Duodenal mucosa (tissue), 2 donors: ENCODE results near the gene IQGAP3.

ENCODE experiments used
- H3K27ac ChIP-seq: one replicate; pipeline ENCODE4 v1.7.0; 2013; ENCODE audit warnings: low read depth, low read length
- H3K27me3 ChIP-seq, 2 donors: one replicate each; pipeline ENCODE4 v1.7.0; 2013; ENCODE audit warnings: low read length in 2 of 2, control low read depth in 1 of 2; ENCODE audit not compliant: insufficient read depth in 2 of 2, control insufficient read depth in 1 of 2
- H3K36me3 ChIP-seq, 2 donors: one replicate each; pipeline ENCODE4 v1.7.0; 2013; ENCODE audit warnings: low read length in 2 of 2, control low read depth in 1 of 2; ENCODE audit not compliant: insufficient read depth in 2 of 2, control insufficient read depth in 1 of 2
- H3K4me1 ChIP-seq, 2 donors: one replicate each; pipeline ENCODE4 v1.7.0; 2013; ENCODE audit warnings: low read length in 2 of 2, control low read depth in 1 of 2; ENCODE audit not compliant: insufficient read depth in 2 of 2, control insufficient read depth in 1 of 2
- H3K4me3 ChIP-seq, 2 donors: one replicate each; pipeline ENCODE4 v1.7.0; 2013; ENCODE audit warnings: low read length in 2 of 2, low read depth in 1 of 2
- H3K9ac ChIP-seq, 2 donors: one replicate each; pipeline ENCODE4 v1.7.0; 2013; ENCODE audit warnings: low read length in 2 of 2, low read depth in 1 of 2
- H3K9me3 ChIP-seq, 2 donors: one replicate each; pipeline ENCODE4 v1.7.0; 2013; ENCODE audit warnings: low read length in 2 of 2, control low read depth in 1 of 2; ENCODE audit not compliant: control insufficient read depth in 1 of 2

The IQGAP3 gene

DNA sequence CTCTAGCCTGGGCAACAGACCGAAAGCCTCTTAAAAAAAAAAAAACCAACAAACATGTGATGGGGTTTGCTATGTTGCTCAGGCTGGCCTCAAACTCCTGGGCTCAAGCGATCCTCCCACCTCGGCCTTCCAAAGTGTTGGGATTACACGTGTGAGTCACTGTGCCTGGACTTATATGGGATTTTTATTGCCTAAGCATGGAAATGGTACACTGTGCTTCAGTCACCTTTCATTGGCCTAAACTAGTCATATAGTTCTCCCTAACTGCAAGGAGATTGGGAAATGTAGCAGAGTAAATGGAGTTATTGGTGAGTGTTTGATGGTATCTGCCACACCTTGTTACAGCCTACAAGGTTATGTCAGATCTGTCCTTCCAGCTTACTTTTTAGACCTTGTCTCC is 54.6 kb downstream of the IQGAP3 start:
- H3K4me1 ChIP-seq, result no peaks in the 10 kb centered on the region
- no peaks in the 10 kb centered on the region for H3K9me3 ChIP-seq
- H3K27me3 ChIP-seq, result no peaks in the 10 kb centered on the region
- no peaks in the 10 kb centered on the region for H3K36me3 ChIP-seq
- no peak overlapping the region for H3K9ac ChIP-seq
- H3K4me3 ChIP-seq, result no peak overlapping the region
- H3K27ac ChIP-seq, result no peak overlapping the region

DNA sequence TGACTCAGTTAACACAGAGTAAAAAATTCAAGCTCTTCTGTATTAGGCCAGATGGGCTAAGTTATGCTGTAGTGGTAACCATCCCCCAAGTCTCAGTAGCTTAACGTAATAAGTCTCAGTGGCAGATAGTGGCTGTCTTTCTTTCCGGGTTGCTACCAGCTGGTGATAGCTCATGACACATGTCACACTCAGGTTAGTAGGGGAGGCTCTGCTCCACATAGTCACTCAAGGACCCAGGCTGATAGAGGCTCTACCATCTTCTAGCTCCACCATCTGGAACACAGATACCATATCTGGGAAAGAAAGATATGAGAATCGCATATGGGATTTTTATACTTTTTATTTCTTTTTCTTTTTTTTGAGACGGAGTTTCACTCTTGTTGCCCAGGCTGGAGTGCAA is 55.5 kb downstream of the IQGAP3 start:
- Histone ChIP-seq H3K4me3 (no peak overlapping the region), H3K36me3 (no peaks in the 10 kb centered on the region), H3K4me1 (no peaks in the 10 kb centered on the region), H3K27me3 (no peaks in the 10 kb centered on the region), H3K27ac (no peak overlapping the region), H3K9me3 (no peaks in the 10 kb centered on the region), H3K9ac (no peak overlapping the region)

DNA sequence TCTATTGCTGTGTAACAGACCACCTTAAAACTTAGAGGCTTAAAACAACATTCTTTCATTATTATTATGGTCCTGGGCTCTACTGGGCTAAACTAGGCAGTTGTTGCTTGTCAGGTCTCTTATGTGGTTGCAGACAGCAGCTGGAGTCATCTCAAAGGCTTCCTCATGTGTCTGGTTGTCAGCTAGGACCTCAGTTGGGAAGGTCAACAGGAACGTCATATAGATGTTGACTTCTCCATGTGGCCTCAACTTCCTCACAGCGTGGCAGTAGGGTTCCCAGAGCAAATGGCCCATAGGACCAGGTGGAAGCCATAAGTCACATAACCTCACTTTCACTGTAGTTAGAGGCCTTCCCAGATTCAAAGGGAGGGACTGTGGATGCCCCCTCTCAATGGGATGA is 56.4 kb downstream of the IQGAP3 start:
- Histone ChIP-seq H3K9ac (no peak overlapping the region), H3K27ac (no peak overlapping the region), H3K36me3 (no peaks in the 10 kb centered on the region)

DNA sequence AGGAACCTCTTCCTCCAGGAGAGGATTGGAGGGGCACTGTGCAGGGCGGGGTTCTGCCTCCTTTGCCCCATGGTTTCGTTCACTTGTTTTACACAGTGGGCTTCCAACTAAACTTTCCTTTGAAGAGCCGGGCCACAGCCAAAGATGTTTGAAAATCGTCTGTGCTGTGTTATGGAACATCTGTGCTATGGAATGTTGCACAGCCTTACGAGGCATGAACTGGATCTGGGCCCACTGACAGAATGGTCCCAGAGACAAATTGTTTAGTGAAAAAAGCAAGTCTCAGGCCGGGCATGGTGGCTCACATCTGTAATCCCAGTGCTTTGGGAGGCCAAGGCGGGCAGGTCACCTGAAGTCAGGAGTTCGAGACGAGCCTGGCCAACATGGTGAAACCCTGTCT is 59.2 kb downstream of the IQGAP3 start:
- no peak overlapping the region for H3K4me3 ChIP-seq
- H3K27me3 ChIP-seq, result no peaks in the 10 kb centered on the region
- H3K36me3 ChIP-seq, result no peaks in the 10 kb centered on the region
- no peak overlapping the region for H3K27ac ChIP-seq
- no peak overlapping the region for H3K9ac ChIP-seq
- no peaks in the 10 kb centered on the region for H3K9me3 ChIP-seq
- H3K4me1 ChIP-seq, result peaks cover 11 to 18% of the 10 kb centered on the region in 2 donors

More for the DNA sequence above, 56.4 kb downstream of the IQGAP3 start:
- Histone ChIP-seq H3K9me3 (no peaks in the 10 kb centered on the region), H3K4me3 (no peak overlapping the region), H3K27me3 (no peaks in the 10 kb centered on the region), H3K4me1 (no peaks in the 10 kb centered on the region)

DNA sequence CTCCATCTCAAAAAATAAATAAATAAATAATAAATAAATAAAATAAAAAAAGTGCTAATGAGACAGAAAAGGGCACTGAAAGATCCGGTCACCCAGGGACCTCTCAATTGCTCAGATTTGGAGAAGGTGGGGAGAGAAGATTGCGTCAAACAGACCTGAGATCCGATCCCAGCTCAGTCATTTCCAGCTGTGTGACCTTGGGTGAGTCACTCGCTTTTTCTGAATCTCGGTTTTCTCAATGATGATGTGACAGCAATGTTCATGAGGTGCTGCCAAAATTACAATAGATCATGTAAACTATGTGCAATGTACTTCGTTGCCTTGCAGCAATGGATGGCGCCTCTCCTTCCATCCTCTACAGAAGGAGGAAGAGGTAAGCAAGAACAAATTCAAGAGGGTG is 60.7 kb downstream of the IQGAP3 start:
- no peak overlapping the region for H3K9ac ChIP-seq
- no peaks in the 10 kb centered on the region for H3K9me3 ChIP-seq
- H3K27me3 ChIP-seq, result no peaks in the 10 kb centered on the region
- no peaks in the 10 kb centered on the region for H3K36me3 ChIP-seq
- no peak overlapping the region for H3K27ac ChIP-seq
- no peak overlapping the region for H3K4me3 ChIP-seq
- peaks cover 18 to 20% of the 10 kb centered on the region in 2 donors for H3K4me1 ChIP-seq

DNA sequence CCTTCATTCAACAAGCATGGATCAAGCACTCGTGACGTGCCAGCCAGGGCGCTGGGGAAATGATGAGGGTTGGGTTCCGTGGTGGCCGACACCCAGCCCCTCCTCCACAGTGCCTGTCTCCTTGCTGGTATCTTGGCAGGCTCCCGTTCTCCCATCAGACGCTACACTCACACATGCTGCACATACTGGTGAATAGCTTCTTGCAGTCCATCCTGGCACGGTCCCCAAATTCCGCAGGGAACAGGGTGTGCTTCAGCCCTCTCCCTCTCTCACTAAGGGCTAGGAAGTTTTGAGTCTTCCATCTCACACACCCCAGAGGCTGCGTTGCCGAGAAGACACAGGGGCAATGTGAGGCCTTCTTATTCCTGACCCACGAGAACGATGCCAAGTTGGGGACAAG is 61.7 kb downstream of the IQGAP3 start:
- Histone ChIP-seq H3K9me3 (no peaks in the 10 kb centered on the region), H3K4me3 (no peak overlapping the region), H3K9ac (no peak overlapping the region), H3K27ac (no peak overlapping the region), H3K4me1 (peaks cover 23 to 24% of the 10 kb centered on the region in 2 donors), H3K27me3 (no peaks in the 10 kb centered on the region), H3K36me3 (no peaks in the 10 kb centered on the region)

DNA sequence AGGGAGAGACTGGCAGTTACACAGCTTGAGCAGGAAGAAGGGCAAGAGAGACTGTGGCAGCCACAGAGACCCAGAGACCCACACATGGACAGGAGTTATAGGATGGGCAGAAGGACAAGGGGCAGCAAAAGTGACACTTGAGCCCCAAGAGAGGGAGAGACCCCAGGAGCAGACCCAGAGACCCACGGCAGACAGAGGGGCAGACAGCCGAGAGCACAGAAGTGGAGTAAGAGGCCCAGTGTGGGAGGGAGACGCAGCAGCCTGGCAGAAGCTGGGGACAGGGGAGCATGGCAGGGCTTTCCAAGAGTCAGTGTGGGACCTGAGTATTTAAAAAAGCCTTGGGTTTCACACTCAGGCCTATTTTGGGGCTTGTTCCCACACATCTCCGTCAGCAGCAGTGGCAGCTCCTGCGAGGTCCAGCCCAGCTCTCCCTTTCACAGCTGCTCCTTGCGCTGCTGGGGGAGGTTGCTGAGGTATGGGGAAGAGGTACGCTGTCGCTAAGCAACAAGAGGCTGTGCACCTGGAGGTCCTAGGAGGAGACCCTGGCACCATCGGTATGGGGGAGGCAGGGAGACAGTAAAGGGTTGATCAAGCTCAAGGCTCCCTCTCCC is 62.8 kb downstream of the IQGAP3 start:
- Histone ChIP-seq H3K9me3 (no peaks in the 10 kb centered on the region), H3K4me3 (no peak overlapping the region), H3K27ac (peak overlapping the region; percentile 74), H3K9ac (no peak overlapping the region), H3K27me3 (no peaks in the 10 kb centered on the region), H3K4me1 (peaks cover 31 to 32% of the 10 kb centered on the region in 2 donors), H3K36me3 (no peaks in the 10 kb centered on the region)

DNA sequence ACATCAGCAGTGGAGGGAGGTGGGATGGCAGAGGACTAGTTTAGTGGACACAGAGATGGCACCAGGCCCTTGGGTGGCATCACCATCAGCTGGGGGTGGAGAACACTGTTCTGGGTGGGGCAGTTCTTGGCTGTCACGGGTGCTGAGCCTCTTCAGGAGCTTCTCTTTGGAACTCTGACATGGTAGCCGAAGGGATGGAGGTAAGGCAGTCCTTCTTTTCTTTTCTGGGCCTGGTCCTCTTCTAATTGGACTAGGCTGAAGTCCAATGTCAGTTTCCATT is 63.5 kb downstream of the IQGAP3 start:
- H3K36me3 ChIP-seq, result no peaks in the 10 kb centered on the region
- no peak overlapping the region for H3K4me3 ChIP-seq
- H3K27ac ChIP-seq, result peak overlapping the region; percentile 74
- H3K9ac ChIP-seq, result peak overlapping the region; percentile 30 to 38
- peaks cover 37 to 38% of the 10 kb centered on the region in 2 donors for H3K4me1 ChIP-seq
- H3K9me3 ChIP-seq, result no peaks in the 10 kb centered on the region
- no peaks in the 10 kb centered on the region for H3K27me3 ChIP-seq

DNA sequence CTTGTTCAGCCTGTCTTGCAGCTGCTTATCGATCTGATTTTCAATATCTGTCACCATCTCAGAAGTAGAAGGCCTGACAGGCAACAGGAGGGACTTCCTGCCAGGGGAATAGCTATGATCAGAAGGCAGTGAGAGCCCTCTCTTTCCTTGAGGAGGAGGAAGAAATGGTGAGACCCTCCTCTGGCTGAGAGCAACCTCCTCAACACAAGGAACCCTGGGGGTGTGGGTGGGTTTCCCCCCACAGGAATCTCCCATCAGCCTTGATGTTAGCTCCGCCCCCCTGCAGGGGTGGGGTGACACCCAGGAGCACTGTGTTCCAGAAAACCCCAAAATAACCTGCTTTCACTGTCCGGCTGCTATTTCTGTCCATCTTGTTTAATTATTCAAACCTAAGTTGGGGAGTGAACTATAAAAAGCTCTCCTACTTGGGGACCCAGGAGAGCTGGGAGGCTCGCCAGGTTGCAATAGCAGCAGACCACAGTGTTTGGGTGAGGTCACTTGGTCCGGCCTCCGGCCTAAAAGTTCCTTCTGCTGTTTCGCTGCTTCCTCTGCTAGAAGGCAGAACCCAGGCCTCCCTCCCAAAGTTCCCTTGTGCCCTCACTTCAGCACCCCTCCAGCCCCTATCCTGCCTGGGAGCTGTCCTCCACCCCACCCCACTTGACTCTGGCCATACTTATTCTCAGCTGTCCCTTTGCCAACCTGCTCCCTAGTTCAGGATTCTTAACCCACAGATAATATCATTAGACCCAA is 64.0 kb downstream of the IQGAP3 start:
- Histone ChIP-seq H3K4me1 (peaks cover 41 to 44% of the 10 kb centered on the region in 2 donors), H3K27me3 (no peaks in the 10 kb centered on the region), H3K36me3 (no peaks in the 10 kb centered on the region), H3K9ac (peak overlapping the region; percentile 39 to 47), H3K4me3 (no peak overlapping the region), H3K9me3 (no peaks in the 10 kb centered on the region), H3K27ac (peak overlapping the region; percentile 74)

DNA sequence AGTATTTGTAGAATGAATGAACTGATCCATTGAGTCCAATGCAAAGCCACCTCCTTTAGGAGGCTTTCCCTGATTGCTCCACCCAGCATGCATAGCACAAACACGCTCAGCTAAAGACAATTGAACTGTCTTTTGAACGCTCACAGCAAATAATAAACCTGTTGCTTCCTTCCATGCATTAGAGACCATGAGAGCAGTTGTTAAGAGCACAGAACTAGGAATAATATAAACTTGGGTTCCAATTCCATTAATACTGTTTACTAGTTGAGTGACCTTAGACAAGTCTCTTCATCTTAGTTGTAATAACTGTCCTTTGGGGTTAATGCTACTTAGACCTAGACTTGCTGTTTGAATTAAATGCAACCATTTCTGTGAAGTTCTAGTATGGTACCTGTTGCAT is 65.9 kb downstream of the IQGAP3 start:
- H3K4me1 ChIP-seq, result peaks cover 53 to 63% of the 10 kb centered on the region in 2 donors
- H3K9ac ChIP-seq, result no peak overlapping the region
- H3K4me3 ChIP-seq, result no peak overlapping the region
- H3K9me3 ChIP-seq, result no peaks in the 10 kb centered on the region
- no peaks in the 10 kb centered on the region for H3K36me3 ChIP-seq
- no peaks in the 10 kb centered on the region for H3K27me3 ChIP-seq
- no peak overlapping the region for H3K27ac ChIP-seq
